Fibroblast of skin of left quadriceps (primary cell): ENCODE measurements around the gene FKTN.

Experiments
- DNase-seq, 2 experiments: peaks; one replicate each; pipeline ENCODE4 v3.0.0-alpha.2; 2013; ENCODE audit warnings: low read depth in 2 of 2

The FKTN gene

DNA sequence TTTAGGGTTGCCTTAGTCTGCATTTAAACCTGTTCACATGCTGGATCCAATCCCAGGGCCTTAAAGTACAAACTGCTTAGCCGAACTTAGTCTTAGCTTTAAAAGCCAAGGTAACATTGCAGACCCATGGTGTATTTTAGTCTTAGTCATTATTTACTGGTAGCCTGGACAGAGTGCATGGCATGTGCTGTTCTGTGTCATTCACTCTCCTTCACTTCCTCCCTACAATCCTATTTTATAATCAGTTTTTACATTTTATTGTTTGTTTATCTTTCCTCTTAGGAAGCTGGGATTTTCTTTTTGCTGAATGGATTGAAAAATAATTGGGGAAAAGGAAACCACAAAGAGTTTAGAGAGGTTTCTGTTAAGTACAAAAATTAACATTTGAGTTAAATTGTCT is 74.9 kb downstream of the FKTN start:
- DNase-seq: no peak

DNA sequence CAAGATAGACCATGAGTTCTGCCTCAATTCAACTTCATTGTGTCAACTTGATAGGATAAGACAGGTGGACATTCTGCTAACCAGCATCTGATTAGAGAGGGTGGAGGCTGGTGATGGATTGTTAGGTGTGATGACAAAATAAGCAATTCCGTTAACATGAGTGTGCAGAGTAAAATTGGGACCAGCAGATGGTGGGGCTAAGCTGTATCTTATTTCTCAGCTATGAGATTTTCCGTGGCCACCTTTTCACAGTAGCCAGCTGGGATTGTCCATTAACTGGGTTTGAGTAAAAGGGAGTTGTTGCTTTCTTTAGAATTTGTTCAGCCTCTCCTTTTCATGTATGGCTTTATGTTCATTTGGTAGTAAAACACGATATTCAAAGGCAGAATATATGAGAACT is 75.5 kb downstream of the FKTN start:
- no peak for DNase-seq

DNA sequence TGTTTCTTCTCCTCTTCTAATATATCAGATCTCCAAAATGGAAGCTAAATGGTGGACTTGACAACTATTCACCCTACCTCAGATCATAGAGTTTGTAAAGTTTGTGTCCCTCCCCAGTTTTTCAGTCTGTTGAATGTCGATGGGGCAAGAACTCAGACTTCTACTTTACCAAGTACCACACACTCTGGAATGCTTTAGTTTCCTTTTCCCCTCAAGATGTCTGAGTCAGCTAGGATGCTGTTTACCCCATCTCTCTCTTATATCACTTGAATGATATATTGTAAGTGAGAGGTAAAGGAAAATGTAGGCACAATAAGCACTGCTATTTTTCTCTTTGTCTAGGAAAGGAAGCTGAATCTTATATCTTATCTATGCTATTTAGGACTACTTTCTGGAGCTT is 78.4 kb downstream of the FKTN start:
- no peak for DNase-seq

DNA sequence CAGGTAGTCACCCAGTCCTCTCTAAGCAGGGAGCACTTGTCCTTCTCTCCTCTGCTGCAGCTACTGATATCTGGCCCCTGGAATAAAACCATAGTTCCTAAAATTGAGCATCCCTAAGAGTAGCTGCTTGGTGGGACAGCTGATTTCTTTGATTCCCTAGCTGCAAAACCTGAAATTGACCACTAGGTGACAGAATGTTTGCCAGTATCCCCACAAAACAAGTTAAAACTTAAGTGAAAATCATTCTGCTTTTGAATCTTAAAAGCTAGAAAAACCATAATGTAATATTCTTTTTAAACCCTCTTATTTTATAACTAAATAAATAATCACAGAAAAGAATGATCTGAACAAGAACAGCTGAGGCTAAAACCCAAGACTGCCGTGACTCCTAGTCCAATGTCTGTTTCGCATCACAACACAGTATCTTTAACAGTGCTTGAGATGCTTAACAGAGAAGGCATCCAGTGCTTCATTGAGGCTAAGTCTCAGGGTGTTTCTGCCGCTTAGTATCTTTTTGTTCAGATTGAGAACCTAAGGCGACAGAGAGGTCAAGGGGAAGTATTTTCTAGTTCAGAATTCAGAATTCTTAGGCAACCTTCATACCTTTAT is 80.0 kb downstream of the FKTN start:
- DNase-seq: no peak

DNA sequence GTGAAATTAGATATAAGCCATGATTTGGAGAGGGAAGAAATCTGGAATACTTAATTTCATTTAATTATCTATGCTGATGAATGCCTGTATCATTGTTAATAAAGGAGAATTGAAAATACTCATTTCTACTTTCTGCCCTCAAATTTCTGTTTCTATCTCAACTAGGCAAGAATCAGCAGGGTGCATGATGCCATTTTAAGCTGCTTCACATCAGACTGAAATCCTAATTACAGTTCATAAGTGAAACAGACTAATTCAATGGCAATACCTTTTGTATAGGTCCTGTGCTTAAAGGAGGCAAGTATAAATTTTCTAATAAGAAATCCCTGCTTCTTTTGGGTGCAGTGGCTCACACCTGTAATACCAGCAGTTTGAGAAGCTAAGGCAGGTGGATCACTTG is 82.0 kb downstream of the FKTN start:
- DNase-seq: no peak

DNA sequence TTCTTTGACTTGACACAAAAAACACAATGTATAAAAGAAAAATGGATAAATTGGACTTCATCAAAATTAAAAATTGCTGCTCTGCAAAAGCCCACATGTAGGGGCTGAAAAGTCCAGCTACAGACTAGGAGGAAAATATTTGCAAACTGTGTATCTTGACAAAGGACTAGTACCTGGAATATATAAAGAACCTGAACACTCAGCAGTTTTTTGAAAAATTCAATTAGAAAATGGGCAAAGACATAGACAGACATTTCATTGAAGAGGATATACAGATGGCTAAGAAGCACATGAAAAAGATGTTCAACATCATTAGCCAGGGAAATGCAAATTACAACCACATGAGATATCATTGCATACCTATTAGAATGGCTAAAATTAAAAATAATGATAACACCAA is 85.9 kb downstream of the FKTN start:
- DNase-seq: no peak

DNA sequence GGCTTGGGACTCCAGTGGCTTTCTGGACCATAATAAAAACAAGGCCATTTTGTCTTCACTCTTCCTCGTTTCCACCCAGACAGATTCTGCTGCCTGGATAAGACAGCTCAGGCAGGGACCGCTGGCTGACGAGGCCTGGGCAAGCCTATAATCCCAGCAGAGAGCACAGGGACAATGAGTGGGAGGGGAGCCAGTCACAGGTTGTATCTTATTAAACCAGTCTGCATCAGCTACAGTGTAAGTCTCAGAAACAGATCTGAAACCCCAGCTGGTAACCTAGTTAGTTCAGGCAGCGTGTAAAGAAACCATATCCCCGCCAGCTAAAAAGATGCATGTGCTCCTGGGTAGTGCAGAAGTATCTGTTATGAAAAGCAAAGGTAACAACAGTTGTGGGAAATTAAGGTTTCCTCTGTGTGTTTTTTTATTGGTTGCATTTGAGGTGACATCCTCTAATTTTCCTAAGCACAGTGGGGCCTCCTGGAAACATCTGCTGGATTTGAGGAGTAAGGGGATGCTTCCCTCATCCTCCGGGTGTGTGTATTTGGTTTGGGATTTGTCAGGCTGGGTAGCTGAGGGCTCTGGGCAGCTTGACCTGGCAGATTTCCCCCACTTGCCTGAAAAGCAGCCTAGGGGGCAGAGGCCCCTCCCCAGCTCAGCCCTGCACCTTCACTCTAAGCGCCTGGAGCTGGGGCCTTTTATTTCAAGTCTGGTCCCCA is 89.1 kb downstream of the FKTN start:
- no peak for DNase-seq

DNA sequence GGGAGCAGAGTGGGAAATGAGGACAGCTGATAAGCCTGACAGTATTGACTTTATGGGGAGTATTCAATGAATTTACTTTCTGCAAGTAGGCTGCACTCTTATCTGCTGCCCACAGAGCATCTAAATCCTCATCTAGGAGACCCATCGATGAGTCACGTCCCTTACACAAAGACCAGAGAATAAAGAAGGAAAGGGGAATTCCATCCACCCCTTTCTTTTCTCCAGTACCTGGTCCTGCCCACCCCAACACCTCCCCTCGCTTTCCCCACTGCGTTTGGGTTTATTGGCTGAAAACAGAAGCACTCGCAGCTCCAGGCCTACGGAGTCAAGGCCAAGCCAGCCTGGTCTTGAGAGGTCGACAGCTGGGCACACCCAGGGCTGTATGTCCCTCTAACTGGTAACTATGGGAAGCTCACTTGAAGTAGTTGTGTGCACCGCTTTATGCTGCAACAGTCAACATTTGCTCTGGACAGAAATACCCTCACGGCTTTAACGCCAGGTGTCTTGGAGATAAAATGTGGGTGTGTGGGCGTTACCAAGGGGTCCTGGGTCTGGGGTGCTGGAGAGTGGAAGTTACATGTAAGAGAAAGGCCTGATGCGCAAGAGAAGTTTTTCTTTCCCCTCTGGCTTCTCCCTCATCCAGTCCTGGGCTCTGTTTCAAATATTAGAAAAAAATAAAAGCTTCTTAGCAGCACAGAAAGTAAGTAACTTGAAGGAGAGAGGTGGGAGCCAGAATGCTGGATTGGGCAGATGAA is 89.8 kb downstream of the FKTN start:
- DNase-seq: no peak

DNA sequence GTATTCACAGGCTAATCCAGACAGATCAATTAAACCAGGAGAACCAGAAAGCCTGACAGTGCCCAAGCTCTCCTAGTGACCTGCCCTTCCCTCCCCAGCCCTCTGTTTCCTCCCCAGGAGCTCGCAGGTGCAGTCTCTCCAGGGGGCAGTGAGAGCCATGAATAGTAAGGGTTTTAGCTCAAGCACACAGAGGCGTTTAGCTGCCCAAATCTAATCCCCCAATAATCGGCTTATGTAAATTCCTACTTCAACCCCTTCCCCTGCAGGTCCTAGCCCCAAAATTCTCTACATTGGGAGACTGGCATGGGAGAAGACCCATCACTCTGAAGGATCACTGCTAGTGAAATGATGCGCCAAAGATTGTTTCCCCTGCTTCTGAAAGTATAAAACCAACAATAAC is 93.9 kb downstream of the FKTN start:
- no peak for DNase-seq

DNA sequence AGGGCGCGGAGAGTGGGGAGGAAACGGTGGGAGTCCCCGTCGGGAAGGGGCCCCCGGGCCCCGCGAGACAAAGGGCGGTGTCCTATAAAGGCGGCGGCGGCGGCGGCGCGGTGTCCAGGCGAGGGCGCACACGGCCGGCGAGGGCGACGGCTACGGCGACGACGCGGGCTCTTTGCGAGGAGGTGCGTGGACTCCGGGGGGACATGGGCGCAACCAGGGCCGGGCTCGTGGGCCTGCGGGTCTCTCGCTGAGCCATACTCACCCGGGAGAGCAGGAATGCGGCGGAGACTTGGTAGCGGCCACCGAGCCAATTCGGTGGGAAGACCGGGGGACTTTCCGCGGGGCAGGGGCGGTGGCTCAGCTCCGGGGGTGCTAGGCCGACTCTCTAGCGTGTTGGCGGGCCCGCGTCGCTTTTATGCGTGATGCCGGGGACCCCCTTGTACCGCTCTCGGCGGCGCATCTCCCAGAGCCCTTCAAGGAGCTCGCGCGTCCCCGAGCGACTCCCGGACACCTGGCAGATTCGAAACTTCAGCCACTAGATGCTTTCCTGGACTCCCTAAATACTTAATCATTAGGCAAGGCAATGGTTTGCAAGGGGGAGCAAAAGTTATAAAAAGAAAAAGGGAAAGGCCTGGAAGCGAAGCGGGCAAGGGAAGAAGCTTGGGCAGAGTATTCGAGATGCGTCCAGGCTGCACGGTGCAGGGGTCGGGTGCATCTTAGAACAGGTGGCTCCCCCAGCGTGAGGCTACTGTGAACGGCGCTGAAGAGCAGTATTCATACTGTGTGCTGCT is 98.4 kb downstream of the FKTN start:
- DNase-seq: no peak

DNA sequence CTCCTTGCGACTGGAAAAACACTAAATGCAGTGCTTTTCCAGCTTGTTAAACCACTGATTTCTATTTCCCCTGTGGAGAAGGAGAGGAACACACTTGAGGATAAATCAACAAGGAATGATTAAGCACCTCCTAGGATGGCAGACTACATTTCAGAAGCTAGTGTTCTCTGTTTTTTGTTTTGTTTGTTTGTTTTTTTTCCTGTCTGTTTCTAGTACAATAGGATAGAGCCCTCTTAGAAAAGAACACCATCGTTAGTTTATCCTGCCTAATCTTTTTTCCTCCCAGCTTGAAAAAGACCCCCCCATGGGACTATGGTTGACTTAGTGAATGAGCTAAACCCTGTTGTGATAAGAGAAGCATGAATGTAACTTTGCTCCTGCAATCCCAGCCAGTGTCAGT is 100.4 kb downstream of the FKTN start:
- no peak for DNase-seq

DNA sequence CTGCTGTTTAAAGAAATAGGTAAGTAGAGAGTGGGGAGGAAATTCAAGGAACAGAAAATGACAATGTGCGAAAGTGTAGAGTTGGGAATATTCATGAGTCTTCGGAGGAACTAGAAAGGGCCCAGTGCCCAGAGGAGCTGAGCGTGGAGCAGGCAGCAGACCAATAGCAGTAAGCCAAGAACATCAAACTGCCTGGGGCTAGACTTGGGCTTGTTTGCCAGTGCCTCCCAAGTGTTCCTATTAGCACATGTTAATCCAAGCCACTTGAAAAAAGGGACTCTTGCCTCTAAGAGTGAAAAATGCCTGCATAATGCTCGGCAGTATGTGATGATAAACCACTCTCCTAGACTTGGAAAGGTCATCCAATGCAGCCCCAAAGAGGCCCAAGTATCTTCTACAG is 103.1 kb downstream of the FKTN start:
- DNase-seq: no peak

DNA sequence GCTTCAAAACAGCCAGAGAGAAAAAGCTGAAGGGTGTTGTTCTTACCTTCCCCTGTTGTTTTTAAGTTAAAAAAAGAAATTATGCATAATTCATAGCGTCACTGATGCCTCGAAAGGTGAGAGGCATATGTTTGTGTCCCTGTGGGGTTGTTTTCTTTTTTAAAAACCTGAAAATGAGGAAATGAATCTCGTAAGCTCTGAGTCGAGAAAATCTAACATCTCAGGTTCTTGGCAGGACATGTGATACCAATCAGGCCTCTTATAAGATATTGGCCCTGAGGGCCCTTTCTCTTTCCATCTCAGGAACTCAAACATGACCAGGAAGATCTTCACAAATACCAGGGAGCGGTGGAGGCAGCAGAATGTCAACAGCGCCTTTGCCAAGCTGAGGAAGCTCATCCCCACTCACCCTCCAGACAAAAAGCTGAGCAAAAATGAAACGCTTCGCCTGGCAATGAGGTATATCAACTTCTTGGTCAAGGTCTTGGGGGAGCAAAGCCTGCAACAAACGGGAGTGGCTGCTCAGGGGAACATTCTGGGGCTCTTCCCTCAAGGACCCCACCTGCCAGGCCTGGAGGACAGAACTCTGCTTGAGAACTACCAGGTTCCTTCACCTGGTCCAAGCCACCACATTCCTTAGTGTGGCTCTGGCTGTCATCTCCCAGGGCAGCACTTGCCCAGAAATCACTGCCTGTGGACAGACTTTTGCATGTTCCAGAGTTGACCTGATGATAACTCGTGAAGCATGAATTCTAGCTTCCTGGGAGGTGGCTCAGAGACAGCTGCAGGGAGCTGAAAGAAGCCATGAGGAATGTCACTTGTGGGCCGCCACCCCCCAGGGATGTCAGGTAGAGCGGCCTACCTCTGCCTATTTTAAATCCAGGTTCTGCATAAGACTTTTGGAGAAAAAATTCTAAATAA is 104.5 kb downstream of the FKTN start, which contains the start of gene TAL2:
Gene TAL2, plus strand, starts transcription at position 274 of the 921 bp plus-strand sequence. Its CDS starts 40 bp downstream, at position 314.
- no peak for DNase-seq

DNA sequence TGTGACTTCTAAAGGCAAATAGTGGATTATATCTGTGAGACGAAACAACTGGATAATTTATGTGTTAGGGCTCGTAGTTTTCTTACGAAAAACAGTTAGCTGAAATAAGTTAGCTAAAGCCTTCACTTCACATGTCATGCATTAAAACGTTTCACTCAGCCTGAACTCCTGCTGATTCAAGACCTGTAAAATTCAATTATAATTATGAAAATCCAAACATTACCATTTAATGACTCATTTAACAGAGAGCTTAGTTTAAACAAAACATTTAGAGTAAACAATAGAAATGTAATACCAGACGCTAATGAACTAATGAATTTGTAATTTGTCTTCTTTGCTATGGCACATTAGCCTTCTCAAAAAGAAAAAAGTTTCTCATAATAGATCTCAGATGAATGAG is 106.0 kb downstream of the FKTN start:
- no peak for DNase-seq

DNA sequence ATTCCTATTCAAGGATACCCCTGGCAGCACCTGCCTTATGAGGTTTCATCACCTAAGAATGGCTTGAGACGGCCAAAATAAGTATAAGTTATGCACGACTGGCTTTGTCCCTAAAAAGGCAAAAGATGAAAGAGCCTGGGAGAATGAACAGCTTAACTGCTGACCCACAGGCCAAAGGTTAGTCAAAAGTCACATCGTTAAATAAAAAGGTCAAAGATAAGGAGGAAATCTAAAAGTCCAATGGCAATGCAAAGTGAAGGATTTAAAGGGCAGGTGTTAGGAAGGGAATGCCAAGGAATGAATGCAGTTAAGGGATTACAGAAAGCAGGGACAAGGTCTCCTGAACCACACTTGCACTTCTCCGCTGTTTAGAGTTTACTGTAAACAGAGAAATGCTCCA is 109.9 kb downstream of the FKTN start:
- no peak for DNase-seq

DNA sequence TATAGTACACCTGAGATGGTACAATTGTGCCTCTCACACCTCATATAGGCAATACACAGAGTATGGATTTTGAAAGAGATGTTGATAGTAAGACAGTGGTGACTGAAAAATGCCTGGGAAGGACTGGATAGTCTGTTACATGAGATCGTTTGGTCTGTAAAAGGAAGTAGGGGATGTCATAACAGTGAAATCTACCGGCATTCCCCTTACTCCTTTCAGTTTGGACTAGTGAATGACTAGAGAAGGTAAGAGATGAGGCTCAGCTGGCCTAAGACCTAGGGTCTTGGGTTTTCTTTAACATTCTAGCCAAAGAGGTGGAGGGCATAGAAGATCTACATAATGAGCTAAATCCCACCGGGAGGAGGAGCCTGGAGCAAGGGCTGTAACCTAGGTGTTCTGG is 112.4 kb downstream of the FKTN start:
- DNase-seq: no peak

DNA sequence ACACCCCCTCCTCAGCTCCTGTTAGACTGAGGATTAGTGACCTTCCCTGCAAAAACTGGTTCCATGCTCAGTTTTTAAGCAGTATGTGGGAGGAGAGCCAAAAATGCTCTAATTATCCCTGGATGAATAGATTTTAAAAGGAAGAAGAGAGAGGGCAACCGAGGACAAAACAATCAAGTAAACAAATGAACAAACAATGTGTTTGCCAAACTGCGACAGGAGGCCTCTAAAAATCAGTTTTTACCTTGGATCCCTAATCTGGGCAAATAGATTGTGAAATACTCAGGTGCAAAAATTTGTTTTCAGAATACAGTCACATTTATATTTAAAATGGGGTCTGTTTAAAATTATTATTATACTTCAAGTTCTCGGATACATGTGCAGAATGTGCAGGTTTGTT is 112.8 kb downstream of the FKTN start:
- no peak for DNase-seq

DNA sequence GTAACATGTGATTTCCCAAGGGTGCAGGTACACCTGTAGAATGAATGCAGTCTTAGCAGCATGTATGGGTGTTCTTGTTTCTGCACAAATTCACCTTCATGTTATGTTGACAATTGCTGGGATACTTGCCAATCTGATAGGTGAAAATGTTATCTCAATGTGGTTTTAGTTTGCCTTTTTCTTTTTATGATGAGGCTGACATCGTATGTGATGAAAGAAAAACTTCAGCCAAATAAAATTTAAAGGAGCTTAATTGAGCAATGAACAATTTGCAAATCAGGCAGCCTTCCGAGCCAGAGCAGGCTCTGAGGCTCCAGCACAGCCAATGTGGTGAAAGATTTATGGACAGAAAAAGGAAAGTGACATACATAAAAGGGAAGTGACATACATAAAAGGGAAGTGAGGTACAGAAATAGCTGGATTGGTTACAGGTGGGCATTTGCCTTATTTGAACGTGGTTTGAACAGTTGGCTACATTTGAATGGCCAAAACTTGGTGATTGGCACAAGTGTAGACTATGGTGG is 114.8 kb downstream of the FKTN start:
- no peak for DNase-seq

DNA sequence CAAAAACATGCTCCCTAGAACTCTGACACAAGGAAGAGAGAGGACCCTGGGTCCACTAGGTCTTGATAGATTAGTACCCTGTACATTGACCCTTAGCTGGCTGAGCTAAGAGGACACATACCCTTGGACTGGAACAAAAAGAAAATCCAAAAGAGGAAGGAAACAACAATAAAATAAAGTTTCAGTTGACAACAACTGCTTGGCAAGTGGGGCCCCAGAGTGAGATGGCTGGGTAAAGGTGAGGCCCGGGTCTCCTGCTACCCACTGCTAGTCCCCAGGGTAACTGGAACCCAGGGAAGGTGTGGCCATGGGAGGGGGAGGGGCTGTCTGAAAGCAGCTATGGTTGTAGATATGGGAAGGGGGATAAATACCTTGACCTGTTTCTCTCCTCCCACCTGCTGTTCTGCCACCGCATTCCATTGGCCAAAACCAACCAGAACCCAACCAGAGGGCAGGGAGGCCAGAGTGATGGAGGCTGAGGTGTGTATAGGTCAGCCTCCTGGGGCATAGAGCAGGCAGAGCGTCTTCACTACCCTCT is 116.0 kb downstream of the FKTN start:
- no peak for DNase-seq

DNA sequence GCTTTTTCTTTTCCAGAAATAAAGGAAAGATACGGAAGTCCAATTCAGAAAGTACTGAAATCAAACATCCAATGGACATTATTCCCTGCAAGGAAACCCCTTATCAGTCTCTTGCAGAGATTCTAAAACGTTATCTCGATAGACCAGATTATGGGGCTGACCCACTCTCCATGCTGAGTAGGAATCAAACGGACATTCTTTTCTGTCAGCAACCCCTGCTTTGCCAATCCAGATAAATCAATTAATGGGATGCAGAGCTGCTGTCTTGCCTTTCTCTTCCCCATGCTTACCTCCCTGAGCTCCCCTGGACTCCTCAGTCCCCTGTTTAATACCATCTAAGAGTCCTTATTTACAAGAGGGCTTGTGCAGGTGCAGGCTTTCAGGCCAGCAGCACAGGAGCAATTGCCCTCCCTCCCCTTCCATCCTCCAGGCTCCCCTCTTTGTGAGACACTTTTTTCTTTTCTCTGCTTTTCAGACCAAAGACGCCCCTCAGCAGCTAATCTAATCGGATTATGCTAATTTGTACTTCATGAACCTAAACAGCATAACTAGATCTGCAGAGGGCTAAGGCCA is 118.5 kb downstream of the FKTN start:
- DNase-seq: no peak
